ENCODE results near the gene KHDC3L. TPM values are rescaled to one million over a fixed set of nuclear protein-coding genes. Genes with fewer than 3 reads are reported as not detected.

The KHDC3L gene
- total and polyA plus RNA-seq, 2 of the 13 experiments (the other 11 are each of a cell fraction or from before 2014, with no cell fraction given) = not detected

DNA sequence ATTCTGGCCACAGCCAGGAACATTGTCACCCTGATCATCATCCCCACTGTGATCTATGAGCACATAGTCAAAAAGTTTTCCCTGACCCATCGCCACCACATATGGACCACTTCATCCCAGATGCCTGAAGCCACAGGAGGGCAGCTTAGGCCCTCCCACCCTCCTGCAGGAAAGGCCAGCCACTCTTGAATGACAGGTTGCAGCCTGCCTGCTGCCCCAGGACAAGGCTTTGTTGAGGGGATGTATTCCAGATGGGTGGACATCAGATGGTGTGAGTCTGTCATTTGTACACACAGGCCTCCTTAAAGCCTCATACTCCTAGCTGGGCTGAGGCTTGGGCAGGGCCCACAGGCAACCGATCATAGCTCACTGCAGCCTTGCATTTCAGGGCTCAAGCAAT, 39.1 kb upstream of the KHDC3L start (continued):
- TF ChIP-seq, protein P1, sequence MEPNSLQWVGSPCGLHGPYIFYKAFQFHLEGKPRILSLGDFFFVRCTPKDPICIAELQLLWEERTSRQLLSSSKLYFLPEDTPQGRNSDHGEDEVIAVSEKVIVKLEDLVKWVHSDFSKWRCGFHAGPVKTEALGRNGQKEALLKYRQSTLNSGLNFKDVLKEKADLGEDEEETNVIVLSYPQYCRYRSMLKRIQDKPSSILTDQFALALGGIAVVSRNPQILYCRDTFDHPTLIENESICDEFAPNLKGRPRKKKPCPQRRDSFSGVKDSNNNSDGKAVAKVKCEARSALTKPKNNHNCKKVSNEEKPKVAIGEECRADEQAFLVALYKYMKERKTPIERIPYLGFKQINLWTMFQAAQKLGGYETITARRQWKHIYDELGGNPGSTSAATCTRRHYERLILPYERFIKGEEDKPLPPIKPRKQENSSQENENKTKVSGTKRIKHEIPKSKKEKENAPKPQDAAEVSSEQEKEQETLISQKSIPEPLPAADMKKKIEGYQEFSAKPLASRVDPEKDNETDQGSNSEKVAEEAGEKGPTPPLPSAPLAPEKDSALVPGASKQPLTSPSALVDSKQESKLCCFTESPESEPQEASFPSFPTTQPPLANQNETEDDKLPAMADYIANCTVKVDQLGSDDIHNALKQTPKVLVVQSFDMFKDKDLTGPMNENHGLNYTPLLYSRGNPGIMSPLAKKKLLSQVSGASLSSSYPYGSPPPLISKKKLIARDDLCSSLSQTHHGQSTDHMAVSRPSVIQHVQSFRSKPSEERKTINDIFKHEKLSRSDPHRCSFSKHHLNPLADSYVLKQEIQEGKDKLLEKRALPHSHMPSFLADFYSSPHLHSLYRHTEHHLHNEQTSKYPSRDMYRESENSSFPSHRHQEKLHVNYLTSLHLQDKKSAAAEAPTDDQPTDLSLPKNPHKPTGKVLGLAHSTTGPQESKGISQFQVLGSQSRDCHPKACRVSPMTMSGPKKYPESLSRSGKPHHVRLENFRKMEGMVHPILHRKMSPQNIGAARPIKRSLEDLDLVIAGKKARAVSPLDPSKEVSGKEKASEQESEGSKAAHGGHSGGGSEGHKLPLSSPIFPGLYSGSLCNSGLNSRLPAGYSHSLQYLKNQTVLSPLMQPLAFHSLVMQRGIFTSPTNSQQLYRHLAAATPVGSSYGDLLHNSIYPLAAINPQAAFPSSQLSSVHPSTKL (CRISPR knock-in tag; IDR thresholded peaks at IDR 0.05) = no peak
- TF ChIP-seq RARG (CRISPR knock-in tag; IDR thresholded peaks at IDR 0.05; ENCODE audit: low read depth) (no peak), ZNF883 (CRISPR knock-in tag; IDR thresholded peaks at IDR 0.05; ENCODE audit: not compliant biosample characterization) (no peak), HNF4G (IDR thresholded peaks at IDR 0.05; ENCODE audit: borderline replicate concordance, low read depth, low read length) (no peak), HNF4G (CRISPR knock-in tag; IDR thresholded peaks at IDR 0.05; ENCODE audit: borderline replicate concordance, low read depth) (no peak), ZFP41 (CRISPR knock-in tag; IDR thresholded peaks at IDR 0.05; ENCODE audit: borderline replicate concordance) (no peak), ZNF431 (CRISPR knock-in tag; IDR thresholded peaks at IDR 0.05; ENCODE audit: borderline replicate concordance, low read depth) (no peak), ZNF772 (CRISPR knock-in tag; IDR thresholded peaks at IDR 0.05) (no peak), ZNF652 (CRISPR knock-in tag; IDR thresholded peaks at IDR 0.05; ENCODE audit: borderline replicate concordance, low read depth) (no peak), ZNF501 (CRISPR knock-in tag; IDR thresholded peaks at IDR 0.05) (no peak), MATR3 (CRISPR knock-in tag; IDR thresholded peaks at IDR 0.05) (no peak), ZNF12 (CRISPR knock-in tag; IDR thresholded peaks at IDR 0.05) (no peak), HMGA1 (CRISPR knock-in tag; conservative IDR thresholded peaks at IDR 0.05) (no peak)
- TF ChIP-seq, protein P2, sequence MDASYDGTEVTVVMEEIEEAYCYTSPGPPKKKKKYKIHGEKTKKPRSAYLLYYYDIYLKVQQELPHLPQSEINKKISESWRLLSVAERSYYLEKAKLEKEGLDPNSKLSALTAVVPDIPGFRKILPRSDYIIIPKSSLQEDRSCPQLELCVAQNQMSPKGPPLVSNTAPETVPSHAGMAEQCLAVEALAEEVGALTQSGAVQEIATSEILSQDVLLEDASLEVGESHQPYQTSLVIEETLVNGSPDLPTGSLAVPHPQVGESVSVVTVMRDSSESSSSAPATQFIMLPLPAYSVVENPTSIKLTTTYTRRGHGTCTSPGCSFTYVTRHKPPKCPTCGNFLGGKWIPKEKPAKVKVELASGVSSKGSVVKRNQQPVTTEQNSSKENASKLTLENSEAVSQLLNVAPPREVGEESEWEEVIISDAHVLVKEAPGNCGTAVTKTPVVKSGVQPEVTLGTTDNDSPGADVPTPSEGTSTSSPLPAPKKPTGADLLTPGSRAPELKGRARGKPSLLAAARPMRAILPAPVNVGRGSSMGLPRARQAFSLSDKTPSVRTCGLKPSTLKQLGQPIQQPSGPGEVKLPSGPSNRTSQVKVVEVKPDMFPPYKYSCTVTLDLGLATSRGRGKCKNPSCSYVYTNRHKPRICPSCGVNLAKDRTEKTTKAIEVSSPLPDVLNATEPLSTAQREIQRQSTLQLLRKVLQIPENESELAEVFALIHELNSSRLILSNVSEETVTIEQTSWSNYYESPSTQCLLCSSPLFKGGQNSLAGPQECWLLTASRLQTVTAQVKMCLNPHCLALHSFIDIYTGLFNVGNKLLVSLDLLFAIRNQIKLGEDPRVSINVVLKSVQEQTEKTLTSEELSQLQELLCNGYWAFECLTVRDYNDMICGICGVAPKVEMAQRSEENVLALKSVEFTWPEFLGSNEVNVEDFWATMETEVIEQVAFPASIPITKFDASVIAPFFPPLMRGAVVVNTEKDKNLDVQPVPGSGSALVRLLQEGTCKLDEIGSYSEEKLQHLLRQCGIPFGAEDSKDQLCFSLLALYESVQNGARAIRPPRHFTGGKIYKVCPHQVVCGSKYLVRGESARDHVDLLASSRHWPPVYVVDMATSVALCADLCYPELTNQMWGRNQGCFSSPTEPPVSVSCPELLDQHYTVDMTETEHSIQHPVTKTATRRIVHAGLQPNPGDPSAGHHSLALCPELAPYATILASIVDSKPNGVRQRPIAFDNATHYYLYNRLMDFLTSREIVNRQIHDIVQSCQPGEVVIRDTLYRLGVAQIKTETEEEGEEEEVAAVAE (CRISPR knock-in tag; IDR thresholded peaks at IDR 0.05; ENCODE audit: borderline replicate concordance) = no peak
- TF ChIP-seq, protein P3, sequence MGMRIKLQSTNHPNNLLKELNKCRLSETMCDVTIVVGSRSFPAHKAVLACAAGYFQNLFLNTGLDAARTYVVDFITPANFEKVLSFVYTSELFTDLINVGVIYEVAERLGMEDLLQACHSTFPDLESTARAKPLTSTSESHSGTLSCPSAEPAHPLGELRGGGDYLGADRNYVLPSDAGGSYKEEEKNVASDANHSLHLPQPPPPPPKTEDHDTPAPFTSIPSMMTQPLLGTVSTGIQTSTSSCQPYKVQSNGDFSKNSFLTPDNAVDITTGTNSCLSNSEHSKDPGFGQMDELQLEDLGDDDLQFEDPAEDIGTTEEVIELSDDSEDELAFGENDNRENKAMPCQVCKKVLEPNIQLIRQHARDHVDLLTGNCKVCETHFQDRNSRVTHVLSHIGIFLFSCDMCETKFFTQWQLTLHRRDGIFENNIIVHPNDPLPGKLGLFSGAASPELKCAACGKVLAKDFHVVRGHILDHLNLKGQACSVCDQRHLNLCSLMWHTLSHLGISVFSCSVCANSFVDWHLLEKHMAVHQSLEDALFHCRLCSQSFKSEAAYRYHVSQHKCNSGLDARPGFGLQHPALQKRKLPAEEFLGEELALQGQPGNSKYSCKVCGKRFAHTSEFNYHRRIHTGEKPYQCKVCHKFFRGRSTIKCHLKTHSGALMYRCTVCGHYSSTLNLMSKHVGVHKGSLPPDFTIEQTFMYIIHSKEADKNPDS (CRISPR knock-in tag; IDR thresholded peaks at IDR 0.05) = no peak
